GM12892 (cell line): Measurements from ENCODE around the gene PHLPP1.
"Not testable (repeated sequence)": the region's sequence is repeated elsewhere in the genome, so short reads cannot be mapped to it uniquely, and the experiment has no call there.

Source experiments
- DNase-seq: peaks from one replicate; pipeline ENCODE4 v3.0.0; 2011; ENCODE audit not compliant: insufficient read length
- FAIRE-seq: peaks from 2 replicates; lab custom pipeline; 2011; peaks lifted over from hg19 to GRCh38; lab: Jason Lieb, UNC
- POLR2A ChIP-seq: IDR thresholded peaks from 2 replicates; pipeline ENCODE4 v1.6.1; 2011; ENCODE audit warnings: low read depth, low read length, control low read depth
- POLR2AphosphoS5 ChIP-seq: IDR thresholded peaks from 2 replicates; pipeline ENCODE4 v1.6.1; 2011; ENCODE audit warnings: low read depth, low read length, control low read depth
- TAF1 ChIP-seq: IDR thresholded peaks from 2 replicates; pipeline ENCODE4 v1.6.1; 2011; ENCODE audit warnings: low read depth, mild to moderate bottlenecking, control low read depth, low read length, borderline replicate concordance

PHLPP1 gene

DNA sequence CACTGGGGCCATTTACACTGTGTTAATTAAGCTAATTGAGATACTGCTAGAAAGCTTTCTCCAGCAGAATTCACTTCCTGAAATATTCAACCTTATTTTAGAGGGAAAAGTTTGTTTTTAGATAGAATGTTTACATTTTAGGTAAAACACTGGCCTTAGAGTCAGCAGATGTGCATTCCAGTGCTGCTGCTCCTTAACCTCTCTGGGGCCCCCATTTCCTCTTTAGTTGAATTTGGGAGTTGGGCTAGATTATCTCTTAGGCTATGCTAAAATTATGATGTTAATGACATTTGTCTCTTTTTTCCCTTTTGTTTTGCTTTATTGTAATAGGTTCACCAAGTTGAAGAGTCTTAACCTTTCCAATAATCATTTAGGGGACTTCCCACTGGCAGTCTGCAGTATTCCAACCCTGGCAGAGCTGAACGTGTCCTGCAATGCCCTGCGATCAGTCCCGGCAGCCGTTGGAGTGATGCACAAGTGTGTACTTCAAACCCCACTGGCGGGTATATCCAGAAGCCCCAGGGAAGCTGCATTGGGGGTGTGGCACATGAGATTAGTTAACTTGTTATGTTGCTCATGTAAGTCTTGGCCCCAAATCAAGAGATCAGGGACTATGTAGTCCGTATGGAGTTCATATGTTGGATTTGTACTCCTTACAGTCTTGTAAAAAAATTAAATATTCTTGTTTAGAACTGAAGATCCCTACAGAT is 179.5 kb downstream of the PHLPP1 start:
- FAIRE-seq: no peak
- no peak for DNase-seq
- TF ChIP-seq POLR2AphosphoS5: no peak

DNA sequence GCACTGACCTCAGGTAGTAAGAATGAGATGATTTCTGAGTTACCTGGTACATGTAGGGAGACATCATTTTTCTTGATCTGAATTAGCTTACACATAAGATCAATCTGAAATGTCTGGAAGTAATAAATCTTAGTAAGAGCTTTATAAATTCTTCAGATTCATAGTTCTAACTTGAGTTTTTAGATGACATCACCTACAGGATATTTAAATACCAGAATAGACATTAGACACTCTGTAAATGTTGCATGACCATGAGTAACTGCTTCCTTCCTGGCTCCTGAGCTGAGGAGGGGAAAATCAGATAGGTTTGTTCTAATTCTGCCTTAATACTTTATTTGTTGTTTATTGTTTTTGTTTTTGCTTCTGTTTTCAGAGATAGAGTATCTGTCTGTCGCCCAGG is 181.8 kb downstream of the PHLPP1 start:
- no peak for FAIRE-seq
- DNase-seq: no peak
- TF ChIP-seq POLR2AphosphoS5: no peak
- TF ChIP-seq POLR2A: no peak
- TF ChIP-seq TAF1: no peak

DNA sequence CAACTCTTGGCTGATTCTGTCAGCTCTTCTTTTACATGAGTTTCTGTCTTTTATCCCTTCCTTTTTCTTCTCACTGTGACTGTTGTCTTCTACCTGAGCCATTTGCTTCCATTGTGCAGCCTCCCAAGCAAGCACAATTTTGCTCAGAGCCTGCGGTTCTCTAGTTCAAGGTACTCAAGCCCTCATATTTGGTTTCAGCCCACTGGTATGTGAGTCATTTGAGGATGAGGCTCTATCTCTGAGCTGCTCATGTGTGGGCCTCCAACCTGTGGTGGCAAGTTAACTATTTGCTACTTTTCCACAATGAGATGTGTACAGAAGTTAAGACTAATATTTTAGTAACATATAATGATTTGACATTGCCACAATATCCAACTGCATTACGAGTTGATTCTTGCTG is 183.0 kb downstream of the PHLPP1 start:
- TF ChIP-seq POLR2AphosphoS5 (no peak), POLR2A (no peak)
- FAIRE-seq (no peak), DNase-seq (no peak)

DNA sequence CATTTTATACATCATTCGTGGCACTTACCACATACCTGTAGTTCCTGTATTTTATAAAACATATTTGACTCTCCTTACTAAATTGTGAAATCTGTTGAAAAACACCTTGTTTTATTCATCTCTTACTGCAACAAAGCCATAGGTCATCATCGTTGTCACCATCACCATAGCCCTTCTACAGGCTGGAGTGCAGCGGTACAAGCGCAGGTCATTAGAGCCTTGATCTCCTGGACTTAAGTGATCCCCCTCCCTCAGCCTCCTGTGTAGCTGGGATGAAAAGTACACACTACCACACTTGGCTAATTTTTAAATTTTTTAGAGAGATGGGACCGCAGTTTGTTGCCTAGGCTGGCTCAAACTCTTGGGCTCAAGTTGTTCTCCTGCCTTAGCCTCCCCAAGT is 184.2 kb downstream of the PHLPP1 start:
- FAIRE-seq (no peak), DNase-seq (no peak)
- no peak for TF ChIP-seq POLR2A
- no peak for TF ChIP-seq POLR2AphosphoS5

DNA sequence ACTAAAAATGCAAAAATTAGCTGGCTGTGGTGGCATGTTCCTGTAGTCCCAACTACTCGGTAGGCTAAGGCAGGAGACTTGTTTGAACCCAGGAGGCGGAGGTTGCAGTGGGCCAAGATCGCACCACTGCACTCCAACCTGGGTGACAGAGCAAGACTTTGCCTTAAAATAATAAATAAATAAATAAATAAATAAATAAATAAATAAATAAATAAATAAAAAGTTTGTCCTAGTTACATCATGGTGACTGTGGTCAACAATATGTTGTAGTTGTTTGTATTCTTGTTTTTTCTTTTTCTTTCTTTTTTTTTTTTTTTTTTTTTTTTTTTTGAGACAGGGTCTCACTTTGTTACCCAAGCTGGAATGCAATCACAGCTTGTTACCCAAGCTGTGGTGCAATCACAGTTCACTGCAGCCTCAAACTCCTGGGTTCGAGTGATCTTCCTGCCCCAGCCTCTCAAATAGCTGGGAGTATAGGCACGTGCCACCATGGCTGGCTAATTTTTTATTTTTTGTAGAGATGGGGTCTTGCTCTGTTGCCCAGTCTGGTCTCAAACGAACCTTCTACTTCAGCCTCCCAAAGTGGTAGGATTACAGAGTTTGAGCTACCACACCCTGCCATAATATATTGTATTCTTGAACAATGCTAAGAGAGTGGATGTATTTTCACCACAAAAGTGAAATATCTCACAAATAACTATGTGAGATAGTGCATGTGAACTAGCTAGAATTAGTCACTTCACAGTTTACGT is 185.0 kb downstream of the PHLPP1 start:
- no peak for DNase-seq
- FAIRE-seq: no peak
- TF ChIP-seq POLR2A: no peak
- TF ChIP-seq POLR2AphosphoS5: no peak
- no peak for TF ChIP-seq TAF1

DNA sequence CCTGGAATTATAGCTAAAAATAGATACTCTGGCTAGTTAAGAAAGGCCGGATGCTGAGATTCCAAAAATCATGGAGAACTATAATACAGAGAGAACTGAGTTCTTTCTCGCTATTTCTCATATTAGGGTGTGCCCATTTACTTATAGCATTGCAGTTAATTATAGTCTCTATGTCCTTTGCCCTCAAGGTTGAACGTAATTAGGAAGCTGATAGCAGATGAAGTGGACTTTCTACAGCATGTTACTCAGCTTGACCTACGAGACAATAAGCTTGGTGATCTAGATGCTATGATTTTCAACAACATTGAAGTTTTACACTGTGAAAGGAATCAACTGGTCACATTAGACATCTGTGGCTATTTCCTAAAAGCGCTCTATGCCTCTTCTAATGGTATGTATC is 187.4 kb downstream of the PHLPP1 start:
- TF ChIP-seq POLR2A (no peak), TAF1 (no peak), POLR2AphosphoS5 (no peak)
- FAIRE-seq (no peak), DNase-seq (no peak)

DNA sequence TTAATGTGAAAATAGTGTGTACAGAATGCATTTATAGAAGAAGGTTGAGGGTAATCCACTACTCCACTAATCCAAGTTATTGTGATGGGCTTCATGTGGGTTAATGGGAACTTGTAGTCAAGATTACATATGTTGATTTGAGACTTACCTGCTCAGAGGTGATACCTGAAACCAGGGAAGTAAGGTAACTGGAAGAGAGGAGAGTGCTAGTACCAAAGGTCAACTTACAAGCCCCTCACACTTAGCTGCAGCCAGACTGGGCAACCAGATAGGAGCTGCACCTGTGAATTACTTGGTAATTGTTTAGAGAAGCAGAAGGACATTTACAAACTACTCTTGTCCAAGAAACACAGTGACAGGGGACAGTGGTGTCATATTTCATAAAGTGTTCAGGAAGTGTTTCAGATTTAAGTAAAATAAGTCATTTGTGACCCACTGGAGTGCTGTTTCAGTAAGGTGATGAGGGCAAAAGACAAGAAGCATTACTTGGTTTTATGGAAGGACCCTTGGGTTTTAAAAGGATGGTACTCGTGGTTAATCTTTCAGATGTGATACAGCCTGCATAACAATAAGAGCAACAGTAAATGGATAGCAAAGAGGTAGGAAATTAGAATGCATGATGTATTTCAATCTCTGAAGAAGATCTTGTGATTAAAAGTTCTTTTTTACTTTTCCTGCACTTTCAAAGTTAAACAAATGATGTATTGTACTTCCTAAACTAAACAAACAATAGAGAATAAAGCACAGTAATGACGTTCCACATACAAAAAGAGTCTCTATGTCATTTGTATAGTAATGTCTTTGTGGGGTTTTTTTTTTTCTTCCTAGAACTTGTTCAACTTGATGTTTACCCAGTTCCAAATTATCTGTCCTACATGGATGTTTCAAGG is 189.3 kb downstream of the PHLPP1 start:
- no peak for DNase-seq
- FAIRE-seq: no peak
- TF ChIP-seq TAF1 (no peak), POLR2A (no peak), POLR2AphosphoS5 (no peak)

DNA sequence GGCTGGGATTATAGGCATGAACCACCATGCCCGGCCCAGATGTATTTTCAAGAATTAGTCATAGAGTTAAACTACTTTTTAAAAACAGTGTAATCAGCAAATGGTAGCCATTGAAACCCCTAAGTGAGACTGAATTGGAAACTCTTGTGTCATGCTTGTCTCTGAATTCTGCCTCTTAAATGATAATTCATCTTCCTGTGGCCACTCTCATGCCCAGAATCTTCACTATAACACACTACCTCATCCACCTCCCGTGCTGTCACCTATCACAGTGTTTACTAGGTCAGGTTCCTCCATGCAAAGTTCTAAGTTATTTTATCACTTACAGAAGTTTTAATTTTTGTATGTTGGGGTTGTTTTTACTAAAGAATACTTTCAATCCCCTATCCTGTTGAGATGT is 197.5 kb downstream of the PHLPP1 start:
- TF ChIP-seq TAF1: no peak
- no peak for TF ChIP-seq POLR2AphosphoS5
- no peak for TF ChIP-seq POLR2A
- FAIRE-seq (no peak), DNase-seq (no peak)

DNA sequence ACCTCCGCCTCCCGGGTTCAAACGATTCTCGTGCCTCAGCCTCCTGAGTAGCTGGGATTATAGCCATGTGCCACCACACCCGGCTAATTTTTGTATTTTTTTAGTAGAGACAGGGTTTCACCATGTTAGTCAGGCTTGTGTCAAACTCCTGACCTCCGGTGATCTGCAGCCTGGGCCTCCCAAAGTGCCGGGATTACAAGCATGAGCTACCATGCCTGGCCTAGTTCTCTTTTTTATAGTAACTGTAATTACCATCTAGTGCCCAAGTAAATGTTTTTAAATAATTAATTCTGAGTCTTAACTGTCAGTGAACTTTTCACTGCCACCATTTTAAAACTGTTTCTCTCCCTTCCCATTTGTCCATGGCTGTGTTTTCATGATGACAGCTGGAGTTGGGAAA is 198.5 kb downstream of the PHLPP1 start:
- not testable (repeated sequence) for FAIRE-seq, DNase-seq

DNA sequence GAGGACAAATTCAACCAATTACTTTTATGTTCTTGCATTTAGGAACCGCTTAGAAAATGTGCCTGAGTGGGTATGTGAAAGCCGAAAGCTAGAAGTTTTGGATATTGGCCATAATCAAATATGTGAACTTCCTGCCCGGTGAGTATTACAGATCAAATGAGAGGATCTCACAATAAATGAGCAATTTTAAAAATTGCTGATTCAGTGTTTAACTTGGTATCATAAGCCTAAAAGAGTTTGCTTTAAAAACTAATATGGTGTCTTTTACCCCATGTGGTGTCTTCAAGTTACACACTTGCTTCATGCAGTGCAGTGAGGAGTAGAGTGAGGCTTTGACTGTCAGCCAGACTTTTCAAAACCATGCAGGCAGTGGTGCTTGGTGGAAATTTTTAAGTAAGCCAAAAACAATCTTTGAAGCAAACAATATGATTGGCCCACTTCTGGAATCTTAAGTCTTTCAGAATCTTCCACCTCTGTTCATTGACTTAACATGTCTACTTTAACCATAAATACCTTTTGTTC is 199.6 kb downstream of the PHLPP1 start:
- DNase-seq: no peak
- FAIRE-seq: no peak
- no peak for TF ChIP-seq POLR2AphosphoS5
- no peak for TF ChIP-seq POLR2A
- no peak for TF ChIP-seq TAF1

DNA sequence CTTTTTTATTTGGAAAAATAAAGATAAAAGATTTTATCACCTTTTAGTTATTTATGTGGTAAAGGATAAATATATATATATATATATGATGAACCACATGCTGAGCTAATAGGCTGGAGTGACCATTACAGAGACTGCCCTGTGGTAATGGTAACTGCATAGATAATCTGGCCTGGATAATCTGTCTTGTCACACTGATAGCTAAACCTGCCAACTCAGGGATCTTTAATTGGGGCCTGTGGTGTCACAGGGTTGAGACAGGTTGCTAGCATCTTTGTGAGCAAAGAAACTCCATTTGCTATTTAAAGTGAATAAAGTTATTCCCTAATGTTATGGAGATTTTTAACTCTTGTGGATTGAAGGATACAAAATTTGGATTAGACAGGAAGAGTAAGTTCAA is 203.0 kb downstream of the PHLPP1 start:
- no peak for TF ChIP-seq POLR2AphosphoS5
- TF ChIP-seq TAF1: no peak
- no peak for TF ChIP-seq POLR2A
- DNase-seq (no peak), FAIRE-seq (no peak)
